NCI-H1092 treated with DMSO at 0.1 percent for 48 hours (cell line): ENCODE measurements around the gene PTPRN2.

Source experiments
- DNase-seq: peaks from one replicate; lab custom pipeline; 2025; lab: John Stamatoyannopoulos, UW

The PTPRN2 gene

DNA sequence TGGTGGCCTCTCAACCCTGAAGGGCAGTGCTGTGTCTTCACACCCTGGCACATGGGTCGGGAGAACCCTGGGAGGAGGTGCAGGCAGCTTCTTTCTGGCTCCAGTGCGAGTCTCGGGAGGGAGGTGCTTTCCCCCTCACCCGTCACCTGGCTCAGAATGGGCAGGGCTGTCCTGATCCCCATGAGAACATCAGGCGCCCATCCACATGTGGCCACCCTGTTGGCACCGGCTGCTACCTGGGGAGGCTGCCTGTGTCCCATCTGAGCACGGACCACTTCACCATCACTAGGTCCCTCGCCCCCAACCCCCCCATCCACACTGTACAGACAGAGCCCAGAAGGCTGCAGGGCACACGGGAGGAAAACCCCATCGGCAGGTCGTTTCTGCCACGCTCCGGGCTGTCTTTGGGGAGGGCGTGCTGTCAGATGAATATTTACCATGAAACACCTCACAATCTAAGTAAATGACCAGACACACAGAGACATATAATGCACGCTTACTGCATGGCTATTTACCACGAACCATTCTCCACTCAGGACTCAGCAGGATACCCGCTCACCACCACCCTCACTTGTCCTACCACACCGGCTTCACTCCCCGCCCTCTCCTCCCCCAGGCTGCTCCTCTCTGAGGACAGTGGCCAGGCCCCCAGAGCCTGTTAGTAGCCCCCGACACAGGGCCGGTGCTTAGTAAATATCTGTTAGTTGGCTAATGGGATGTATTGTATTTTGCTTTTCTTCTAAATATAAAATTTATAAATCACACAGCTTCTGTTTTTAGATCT is 968.6 kb downstream of the PTPRN2 start:
- no peak for DNase-seq

GRCh38 chr7:157618091-157618726 is 969.4 kb downstream of the PTPRN2 start:
- DNase-seq = no peak

GRCh38 chr7:157617401-157617800 is 970.2 kb downstream of the PTPRN2 start:
- DNase-seq = no peak

DNA sequence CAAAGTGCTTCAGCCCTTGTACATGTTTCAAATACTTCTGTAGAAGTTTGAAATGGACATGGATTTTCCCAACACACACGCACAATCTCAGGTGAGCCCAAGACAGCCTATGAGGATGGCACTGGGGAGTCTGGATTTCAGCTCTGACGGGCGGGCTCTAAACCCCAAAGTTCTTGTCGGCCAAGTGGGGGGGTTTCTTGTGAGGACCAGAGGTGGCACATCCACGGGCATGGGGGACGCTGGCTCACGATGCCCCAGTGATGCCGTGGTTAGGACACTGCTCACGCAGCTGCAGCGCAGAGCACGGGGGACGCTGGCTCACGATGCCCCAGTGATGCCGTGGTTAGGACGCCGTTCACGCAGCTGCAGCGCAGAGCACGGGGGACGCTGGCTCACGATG is 970.7 kb downstream of the PTPRN2 start:
- DNase-seq = no peak

- no peak for DNase-seq
Observed at GRCh38 chr7:157616426-157616825, 971.2 kb downstream of the PTPRN2 start.

DNA sequence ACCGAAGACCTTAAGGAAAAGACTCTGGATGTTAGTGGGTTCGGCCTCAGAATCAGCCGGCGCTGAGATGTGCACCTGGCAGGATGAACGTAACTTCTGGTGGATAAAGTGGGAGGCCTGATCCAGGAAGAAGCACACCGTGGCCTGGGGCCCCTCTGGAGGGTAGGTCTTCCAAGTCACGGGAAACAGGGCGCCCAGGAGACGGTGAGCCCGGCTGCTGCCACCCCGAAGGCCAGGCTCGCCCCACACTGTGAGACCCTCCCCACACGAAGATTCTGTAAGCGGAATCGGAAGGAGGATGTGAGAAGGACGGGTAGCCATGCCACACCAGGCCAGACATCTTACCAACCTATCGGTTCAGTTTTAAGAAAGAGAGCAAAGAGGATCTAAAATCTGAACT is 971.8 kb downstream of the PTPRN2 start:
- DNase-seq = no peak

DNA sequence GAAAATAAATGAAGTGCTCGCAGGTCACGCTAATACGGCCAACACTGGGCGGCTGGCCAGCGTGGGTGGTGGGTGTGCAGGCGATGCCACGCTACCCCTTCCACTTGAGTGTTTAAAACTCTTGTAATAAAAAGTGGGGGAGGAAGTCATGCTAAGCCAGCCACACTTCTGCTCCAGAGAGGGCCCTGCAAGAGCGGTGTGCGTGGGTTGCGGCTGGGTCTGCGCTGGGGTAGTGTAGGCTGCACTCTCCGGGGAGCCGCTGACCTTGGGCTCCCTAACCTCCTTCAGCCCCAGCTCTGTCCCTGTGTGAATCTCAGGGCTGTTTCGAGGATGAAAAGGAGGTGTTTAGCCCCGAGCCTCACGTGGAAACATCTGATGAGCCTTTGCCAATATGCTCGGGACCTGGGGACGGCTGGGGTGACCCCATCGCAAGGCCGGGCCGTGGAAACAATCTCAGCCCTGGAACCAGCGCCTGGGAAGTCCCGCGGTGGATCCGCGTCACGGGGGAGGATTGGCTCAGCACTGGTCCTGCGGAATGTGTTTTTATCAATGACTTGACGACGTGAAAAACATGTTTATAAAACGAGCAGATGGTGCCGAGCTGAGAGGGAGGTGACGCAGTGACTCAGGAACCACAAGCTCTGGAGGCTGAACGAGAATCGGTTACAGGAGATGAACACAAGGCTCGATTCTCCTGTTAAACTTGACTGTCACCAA is 972.4 kb downstream of the PTPRN2 start:
- DNase-seq = no peak

DNA sequence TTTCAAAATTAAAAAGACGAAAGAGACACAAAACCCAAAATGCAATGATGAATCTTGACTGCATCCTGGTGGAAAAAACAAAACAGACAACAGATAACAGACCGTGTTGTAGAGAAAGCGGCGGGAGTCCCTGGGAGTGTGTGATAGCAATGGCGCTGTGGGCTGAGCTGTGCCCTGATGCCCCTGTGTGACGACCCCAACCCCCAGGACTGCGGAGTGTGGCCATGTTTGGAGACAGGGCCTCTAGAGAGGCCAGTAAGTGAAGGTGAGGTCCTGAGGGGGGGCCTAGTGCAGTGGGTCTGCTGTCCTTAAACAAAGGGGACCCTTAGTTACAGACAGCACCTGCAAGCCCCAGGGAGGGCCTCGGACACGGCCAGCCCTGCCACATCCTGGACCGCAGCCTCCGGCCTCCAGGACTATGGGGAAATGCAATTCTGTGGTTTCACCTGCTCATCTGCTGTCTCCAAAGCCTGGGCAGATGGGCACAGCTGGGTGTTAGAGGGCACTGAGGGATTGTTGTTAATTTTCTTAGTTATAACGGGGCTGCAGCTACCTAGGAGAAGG is 973.1 kb downstream of the PTPRN2 start:
- no peak for DNase-seq

GRCh38 chr7:157613575-157614322 is 973.9 kb downstream of the PTPRN2 start:
- no peak for DNase-seq

DNA sequence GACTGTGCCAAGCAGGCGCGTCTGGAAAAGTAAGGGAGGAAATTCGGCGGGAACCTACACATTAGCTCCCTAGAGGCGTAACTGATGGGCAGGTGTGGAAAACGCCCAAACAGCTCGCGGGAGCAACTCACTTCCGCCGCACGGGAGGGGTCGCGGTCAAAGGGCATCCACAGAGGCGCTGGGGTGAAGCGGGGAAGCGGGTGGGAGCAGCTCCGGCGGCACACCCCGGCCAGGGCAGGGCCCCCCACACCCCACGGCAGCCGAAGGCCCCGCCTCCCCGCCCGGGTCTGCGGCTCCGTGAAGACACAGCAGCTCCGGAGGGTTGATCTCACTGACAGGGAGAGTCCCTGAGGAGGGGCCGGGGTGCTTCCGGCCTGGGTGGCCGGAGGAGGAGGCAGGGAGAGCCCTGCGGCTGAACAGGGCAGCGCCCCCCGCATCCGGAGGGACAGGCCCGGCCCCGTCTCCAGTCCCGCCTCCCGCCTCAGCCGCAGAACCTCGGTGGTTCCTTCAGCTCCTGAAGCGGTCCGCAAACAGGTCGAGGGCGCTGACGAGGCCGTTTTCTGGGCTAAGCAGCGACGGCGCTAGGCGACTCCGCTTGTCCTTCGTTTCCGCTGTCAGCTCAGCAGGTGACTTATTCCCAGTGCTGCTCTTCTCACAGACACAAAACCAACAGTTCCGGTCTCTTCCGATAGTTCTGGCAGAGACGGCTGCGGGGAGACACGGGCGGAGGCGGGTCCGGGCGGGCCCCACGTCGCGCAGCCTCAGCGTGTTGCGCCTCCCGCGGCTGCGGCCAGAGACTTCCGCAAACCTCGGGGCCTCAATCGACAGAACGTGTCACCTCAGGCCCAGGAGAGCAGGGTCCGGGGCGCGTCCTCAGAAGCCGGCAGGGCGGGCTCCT is 974.7 kb downstream of the PTPRN2 start:
- DNase-seq = no peak

DNA sequence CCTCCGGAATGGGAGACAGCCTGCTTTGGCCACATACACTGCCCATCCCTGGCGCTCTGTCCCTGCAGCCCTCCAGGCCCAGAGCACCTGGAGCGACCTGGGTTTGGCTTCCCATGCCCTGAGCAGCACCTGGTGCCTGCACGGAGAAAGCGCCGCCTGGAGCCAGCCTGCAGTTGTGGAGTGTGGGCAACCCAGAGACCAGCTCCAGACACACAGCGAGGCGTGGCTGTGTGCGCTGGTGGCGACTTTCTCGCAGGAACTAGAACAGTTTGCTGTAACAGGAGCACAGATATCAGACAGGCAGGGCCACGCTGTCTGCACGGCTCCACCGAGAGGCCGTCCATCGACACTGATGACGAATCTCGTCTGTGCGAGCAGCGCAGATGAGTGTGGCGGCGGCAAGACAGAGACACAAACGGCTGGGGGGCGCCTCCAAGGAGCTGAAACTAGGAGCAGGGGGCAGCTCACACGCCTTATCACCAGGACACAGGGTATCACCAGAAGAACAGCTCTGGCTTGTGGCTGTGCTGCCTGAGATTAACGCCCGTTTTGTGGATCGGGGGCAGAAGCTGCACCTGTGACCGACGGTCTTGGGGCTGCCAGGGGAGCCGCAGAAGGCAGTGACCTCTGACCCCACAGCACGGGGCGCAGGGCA is 975.5 kb downstream of the PTPRN2 start:
- DNase-seq = no peak

DNA sequence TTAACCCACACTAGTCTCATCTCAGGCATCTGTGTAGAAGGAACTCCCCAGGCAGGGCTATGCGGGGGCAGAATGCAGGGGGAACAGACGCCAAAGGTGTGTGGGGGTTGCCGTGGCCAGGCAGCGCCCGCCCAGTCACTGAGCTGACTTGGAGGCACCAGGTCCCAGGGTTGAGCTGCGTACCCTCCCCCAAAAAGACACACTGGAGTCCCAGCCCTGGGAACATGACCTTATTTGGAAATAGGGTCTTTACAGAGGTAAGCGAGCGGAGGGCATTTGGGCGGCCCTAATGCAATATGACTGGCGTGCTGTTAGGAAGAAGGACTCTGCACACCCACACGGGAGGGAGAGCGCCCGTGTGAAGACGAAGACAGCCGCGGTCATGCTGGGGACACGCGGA is 976.3 kb downstream of the PTPRN2 start:
- DNase-seq = no peak

DNA sequence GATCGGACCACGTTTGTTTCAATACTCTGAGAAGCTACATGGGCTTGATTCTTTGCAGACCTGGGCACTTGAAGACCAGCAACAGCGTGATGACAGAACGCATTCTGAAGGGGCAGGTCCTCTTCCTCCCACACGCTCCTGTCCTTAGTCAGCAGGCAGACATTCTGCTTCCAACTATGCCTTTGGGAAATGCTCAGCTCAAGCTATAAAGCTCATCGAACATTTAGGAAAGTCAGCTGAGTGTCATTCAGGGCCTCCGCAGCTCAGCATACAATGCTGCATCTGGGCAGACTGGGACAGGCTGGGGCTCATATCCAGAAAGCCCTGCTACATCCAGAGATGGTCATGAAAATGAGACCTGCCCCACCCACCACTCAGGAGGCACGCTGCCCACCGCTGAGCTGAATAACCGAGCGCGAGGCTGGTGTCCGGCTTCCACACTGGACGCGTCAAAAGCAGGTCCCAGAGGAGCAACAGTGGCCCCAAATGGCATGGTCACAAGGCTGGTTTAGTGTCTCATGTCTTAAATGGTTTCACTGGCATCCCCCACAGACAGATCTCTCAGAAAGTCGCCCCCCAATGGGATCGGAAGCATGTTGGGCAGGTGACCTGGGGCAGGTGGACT is 976.8 kb downstream of the PTPRN2 start:
- DNase-seq = no peak

DNA sequence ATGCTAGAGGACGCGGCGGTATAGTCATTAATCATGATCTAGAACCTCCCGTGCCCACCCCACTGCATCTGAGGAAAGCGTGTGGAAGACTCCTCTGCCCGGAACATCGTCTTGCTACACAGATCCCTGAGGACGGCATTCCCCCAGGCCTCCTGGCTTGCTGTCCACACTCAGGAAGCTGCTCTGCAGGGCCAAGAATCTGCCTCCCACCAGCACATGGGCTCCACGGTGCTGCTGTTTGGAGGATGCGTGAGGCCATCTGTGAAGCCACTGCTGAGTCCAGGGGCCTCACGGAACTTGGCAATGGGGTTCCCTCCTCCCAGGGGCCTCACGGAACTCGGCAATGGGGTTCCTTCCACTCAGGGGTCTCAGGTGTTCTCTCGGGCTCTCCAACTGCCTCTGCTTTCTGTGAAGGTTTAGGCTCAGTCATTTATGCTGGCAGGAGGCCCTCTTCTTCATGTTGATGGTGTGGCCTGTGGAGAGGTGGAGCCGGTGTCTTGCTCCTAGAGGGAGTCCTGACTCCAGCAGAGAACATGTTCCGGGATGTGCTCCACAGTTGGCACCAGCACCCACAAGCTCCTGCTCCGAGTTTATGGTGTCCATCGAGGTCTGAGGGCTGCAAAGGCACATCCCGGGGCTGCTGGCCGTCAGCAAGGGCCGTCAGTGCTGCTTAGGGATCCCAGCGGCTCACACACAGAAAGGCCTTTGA is 977.5 kb downstream of the PTPRN2 start:
- DNase-seq = no peak

DNA sequence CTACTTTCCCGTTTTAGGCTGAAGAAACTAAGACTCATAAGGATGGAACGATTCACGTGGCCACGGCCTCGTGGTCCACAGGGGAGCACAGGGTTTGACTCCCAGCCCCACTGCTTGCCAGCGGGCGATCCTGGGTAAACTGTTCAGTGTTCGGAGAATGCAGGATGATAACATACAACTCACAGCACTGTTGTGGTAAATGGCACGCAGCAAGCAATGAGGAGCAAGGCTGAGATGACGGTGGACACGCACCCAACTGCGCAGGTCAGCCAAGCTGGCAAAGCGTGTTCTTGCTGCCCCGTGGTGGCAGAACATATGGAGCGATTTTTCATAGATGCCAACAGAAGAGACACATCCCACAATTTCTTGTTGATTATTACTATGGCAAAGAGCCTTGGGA is 978.1 kb downstream of the PTPRN2 start:
- no peak for DNase-seq

GRCh38 chr7:157607218-157607617 is 980.4 kb downstream of the PTPRN2 start:
- no peak for DNase-seq

GRCh38 chr7:157606140-157606539 is 981.5 kb downstream of the PTPRN2 start:
- DNase-seq = no peak

GRCh38 chr7:157605638-157606037 is 982.0 kb downstream of the PTPRN2 start:
- DNase-seq = no peak

- no peak for DNase-seq
Observed at GRCh38 chr7:157604661-157605381, 982.8 kb downstream of the PTPRN2 start.
